ENCODE measurements around the gene CAMK1D.
"Not testable (repeated sequence)": the region's sequence is repeated elsewhere in the genome, so short reads cannot be mapped to it uniquely, and the experiment has no call there.

The CAMK1D gene

DNA sequence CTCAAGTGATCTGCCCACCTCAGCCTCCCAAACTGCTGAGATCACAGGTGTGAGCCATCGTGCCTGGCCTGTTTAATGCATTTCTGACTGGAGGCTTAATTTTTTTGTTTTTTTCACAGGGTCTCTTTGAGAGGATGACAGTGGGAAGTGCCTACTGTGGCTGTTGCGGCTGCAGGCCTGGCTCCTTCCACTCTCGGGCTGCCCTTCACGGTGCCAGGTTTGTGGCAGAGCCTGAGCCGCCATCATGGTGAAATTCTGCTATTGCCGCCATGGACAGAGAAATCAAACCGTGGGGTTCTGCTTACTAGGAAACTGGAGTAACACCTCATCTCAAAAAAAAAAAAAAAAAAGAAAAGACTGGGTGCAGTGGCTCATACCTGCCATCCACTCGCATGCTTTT is 142.7 kb downstream of the CAMK1D start:
- H3K9me3 Mint-ChIP-seq = no peaks in the 10 kb centered on the region
- no peaks in the 10 kb centered on the region for H3K4me1 Mint-ChIP-seq
- TF ChIP-seq, protein P1, sequence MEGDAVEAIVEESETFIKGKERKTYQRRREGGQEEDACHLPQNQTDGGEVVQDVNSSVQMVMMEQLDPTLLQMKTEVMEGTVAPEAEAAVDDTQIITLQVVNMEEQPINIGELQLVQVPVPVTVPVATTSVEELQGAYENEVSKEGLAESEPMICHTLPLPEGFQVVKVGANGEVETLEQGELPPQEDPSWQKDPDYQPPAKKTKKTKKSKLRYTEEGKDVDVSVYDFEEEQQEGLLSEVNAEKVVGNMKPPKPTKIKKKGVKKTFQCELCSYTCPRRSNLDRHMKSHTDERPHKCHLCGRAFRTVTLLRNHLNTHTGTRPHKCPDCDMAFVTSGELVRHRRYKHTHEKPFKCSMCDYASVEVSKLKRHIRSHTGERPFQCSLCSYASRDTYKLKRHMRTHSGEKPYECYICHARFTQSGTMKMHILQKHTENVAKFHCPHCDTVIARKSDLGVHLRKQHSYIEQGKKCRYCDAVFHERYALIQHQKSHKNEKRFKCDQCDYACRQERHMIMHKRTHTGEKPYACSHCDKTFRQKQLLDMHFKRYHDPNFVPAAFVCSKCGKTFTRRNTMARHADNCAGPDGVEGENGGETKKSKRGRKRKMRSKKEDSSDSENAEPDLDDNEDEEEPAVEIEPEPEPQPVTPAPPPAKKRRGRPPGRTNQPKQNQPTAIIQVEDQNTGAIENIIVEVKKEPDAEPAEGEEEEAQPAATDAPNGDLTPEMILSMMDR (IDR thresholded peaks at IDR 0.05; ENCODE audit: unreplicated experiment in 3 of 3) = no peak
- no peak overlapping the region for H3K27ac Mint-ChIP-seq
- H3K36me3 Mint-ChIP-seq (ENCODE audit: low read depth) = no peaks in the 10 kb centered on the region
- H3K4me3 Mint-ChIP-seq = no peak overlapping the region
- H3K27me3 Mint-ChIP-seq (ENCODE audit: low read depth) = no peaks in the 10 kb centered on the region

DNA sequence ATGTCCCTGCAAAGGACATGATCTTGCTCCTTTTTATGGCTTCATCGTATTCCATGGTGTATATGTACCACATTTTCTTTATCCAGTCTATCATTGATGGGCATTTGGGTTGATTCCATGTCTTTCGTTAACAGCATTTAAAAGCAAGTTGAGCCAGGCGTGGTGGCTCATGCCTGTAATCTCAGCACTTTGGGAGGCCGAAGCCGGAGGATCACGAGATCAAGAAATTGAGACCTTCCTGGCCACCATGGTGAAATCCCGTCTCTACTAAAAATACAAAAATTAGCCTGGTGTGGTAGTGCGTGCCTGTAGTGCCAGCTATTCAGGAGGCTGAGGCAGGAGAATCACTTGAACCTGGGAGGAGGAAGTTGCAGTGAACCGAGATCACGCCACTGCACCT is 147.7 kb downstream of the CAMK1D start:
- peaks cover 25% of the 10 kb centered on the region for H3K4me1 Mint-ChIP-seq
- not testable (repeated sequence) for H3K9me3 Mint-ChIP-seq, H3K4me3 Mint-ChIP-seq

DNA sequence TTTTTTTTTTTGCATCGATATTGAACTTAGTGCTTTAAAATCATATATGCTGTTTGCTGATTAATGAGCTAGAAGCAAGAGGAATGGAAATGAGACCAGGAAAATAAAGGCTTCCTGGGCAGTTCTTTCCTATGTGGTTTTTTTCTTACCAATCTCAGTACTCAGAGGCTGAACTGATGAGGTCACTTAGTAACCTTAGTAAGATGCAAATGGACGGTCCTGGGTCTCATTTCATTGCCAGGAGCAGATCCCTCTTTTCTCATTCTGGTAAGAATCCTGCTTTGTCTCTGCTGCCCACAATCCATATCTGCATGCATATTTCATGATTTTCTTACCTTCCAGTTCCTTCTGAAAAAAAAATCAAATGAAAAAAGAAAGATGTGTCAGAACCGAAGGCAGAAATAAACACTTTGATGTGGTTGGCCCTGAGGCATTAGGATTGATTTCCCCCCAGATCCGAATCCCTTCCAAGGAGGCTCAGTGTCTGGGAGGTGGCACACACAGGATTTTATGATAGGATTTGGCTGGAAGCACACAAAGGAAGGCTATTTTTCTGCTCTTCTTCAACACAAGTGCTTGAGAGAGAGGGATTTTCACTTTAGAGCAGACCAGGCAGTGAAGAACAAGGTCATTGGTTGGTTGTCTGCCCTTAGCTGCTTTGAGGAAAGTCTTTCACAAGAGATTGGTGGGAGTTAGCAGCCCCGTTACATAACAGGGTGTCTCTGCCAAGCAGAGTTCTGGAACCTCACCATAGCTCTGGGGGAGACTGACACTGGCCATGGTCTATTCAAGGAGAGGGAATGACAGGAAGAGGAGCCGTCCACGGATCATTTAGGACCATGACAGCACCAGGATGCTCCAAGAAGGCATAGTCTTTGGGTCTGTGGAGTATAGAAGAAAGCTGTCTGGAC is 150.0 kb downstream of the CAMK1D start:
- H3K4me1 Mint-ChIP-seq = peaks cover 31% of the 10 kb centered on the region
- TF ChIP-seq, protein P1 (IDR thresholded peaks at IDR 0.05; ENCODE audit: unreplicated experiment in 3 of 3) = no peak
- no peak overlapping the region for H3K4me3 Mint-ChIP-seq
- H3K9me3 Mint-ChIP-seq = no peaks in the 10 kb centered on the region
- H3K27me3 Mint-ChIP-seq (ENCODE audit: low read depth) = peaks cover 4% of the 10 kb centered on the region
- H3K36me3 Mint-ChIP-seq (ENCODE audit: low read depth) = no peaks in the 10 kb centered on the region
- no peak overlapping the region for H3K27ac Mint-ChIP-seq

More for the DNA sequence above, 147.7 kb downstream of the CAMK1D start:
- not testable (repeated sequence) for H3K27ac Mint-ChIP-seq; H3K36me3 Mint-ChIP-seq (ENCODE audit: low read depth); H3K27me3 Mint-ChIP-seq (ENCODE audit: low read depth)

DNA sequence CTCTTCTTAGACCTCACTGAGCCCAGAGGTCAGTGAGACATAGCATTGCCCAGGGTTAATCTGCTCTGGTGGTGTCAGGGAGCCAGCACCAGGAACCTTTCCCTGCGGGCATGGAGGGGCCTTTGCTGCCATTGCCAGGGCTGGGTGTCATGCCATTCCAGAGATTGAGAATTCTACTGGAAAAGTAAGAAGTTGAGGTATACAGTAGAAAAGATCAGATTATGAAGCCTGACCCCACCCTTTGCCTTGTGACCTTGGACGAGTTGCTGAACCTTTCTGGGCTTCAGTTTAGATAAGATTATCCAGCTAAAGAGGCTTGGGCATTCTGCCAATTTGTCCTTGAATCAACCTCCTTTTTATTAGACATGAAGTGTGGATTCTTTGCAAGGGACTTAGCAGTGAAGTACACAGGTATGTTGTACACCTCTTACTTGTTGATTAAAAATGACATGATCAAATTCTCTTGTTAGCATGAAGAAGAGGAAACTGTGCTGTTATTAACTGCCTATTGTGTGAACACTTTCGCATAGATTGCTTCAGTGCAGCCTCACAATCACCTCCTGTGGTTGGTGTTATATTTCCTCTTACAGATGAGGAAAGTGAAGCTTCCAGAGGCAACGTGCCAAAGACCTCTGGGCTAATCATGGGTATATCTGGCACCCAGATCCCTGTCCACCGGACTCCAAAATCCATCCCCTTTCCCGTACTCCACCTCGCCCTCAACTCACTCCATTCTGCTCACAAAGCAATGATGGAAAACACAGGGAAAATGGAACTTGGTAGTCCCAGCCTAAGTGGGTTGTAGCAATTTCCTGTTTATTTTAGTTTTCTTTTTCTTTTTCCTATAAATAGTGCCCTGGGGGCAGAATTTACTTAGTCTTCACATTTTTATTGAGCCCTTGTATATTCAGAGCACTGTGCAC is 151.3 kb downstream of the CAMK1D start:
- TF ChIP-seq, protein P1 (IDR thresholded peaks at IDR 0.05; ENCODE audit: unreplicated experiment in 3 of 3) = no peak
- Mint-ChIP-seq H3K27ac (no peak overlapping the region), H3K36me3 (ENCODE audit: low read depth) (no peaks in the 10 kb centered on the region), H3K27me3 (ENCODE audit: low read depth) (peaks cover 4% of the 10 kb centered on the region), H3K4me1 (peaks cover 31% of the 10 kb centered on the region), H3K4me3 (no peak overlapping the region), H3K9me3 (no peaks in the 10 kb centered on the region)

DNA sequence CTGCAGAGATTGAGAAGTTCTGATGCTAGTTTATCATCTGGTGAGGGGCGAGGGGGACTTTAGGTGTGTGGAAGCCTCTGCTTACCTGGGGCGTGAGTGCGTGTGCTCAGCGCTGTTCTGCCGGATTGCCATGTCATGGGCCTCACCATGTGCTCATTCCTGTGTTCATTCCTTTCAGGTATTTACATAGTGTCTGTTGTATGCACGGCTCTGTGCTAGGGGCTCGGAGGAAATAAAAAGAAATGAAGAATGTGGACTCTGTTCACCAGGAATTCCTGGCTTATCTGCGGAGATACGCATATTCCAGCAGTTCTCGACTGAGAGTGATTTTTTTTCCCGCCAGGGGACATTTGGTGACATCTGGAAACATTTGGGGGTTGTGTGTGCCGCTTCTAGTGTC is 152.0 kb downstream of the CAMK1D start:
- TF ChIP-seq, protein P1 (IDR thresholded peaks at IDR 0.05; ENCODE audit: unreplicated experiment in 3 of 3) = no peak
- H3K9me3 Mint-ChIP-seq = no peaks in the 10 kb centered on the region
- H3K4me3 Mint-ChIP-seq = no peak overlapping the region
- peaks cover 4% of the 10 kb centered on the region for H3K27me3 Mint-ChIP-seq (ENCODE audit: low read depth)
- no peak overlapping the region for H3K27ac Mint-ChIP-seq
- peaks cover 31% of the 10 kb centered on the region for H3K4me1 Mint-ChIP-seq
- no peaks in the 10 kb centered on the region for H3K36me3 Mint-ChIP-seq (ENCODE audit: low read depth)

DNA sequence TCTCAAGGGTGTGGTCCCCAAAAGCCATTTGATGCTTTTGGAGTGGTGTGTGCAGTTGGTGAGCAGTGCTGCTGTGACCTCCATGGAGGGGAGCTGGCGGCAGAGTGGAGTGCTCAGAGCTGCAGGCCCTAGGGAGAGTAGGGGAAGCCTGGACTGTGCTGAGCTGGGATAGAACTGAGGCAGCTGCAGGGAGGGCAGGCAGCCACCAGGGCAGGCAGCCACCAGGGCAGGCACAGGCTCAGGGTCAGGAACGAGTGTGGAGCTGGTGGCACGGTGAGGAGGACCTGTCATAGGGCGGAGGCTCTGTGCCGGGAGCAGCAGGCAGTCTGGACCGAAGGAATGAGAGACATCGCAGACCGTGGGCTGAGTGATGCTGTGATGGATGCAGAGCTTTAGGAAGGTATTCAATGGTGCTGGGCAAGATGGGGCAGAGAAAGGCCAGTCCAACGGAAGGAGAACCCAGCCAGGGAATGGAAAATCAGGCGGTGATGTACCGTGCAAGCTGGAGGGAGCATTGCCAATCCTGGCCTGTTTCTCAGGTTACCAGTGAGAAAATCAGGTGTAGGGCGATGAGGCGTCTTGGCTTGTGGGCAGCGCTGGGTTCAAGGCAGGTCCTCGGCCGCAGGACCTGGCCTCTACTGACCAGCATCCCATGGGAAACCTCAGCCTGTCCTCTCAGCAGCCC is 152.6 kb downstream of the CAMK1D start:
- TF ChIP-seq, protein P1 (IDR thresholded peaks at IDR 0.05; ENCODE audit: unreplicated experiment in 3 of 3) = no peak
- peaks cover 31% of the 10 kb centered on the region for H3K4me1 Mint-ChIP-seq
- no peak overlapping the region for H3K27ac Mint-ChIP-seq
- no peak overlapping the region for H3K4me3 Mint-ChIP-seq
- no peaks in the 10 kb centered on the region for H3K36me3 Mint-ChIP-seq (ENCODE audit: low read depth)
- H3K27me3 Mint-ChIP-seq (ENCODE audit: low read depth) = peaks cover 4% of the 10 kb centered on the region
- H3K9me3 Mint-ChIP-seq = no peaks in the 10 kb centered on the region
